ENCODE measurements around the gene FRMPD2. TPM values are rescaled to one million over a fixed set of nuclear protein-coding genes. Genes with fewer than 3 reads are reported as not detected.
"Not testable (repeated sequence)": the region's sequence is repeated elsewhere in the genome, so short reads cannot be mapped to it uniquely, and the experiment has no call there.

The FRMPD2 gene
- total RNA-seq, 1 donor = not detected

DNA sequence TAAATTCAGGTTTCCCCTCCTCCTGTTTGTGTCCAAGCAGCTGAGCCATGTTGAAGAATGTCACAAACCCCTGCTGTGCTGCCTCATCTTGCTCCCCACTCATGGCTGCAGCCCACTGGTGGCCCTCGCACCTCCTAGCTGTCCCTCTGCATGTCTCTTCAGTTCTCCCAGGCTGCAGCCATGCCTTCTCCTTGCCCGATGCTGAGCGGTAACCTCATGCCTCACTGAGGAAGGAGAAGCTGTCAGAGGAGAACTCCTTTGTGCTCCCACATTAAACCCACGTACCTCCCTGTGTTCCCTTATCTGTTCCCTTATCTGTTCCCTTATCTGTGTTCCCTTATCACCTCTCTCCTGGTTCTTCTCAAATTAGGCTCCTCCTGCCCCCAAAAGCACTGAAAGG, 10.3 kb upstream of the FRMPD2 start:
- no peak for DNase-seq (ENCODE audit: low read depth)
- TF ChIP-seq, protein P1, sequence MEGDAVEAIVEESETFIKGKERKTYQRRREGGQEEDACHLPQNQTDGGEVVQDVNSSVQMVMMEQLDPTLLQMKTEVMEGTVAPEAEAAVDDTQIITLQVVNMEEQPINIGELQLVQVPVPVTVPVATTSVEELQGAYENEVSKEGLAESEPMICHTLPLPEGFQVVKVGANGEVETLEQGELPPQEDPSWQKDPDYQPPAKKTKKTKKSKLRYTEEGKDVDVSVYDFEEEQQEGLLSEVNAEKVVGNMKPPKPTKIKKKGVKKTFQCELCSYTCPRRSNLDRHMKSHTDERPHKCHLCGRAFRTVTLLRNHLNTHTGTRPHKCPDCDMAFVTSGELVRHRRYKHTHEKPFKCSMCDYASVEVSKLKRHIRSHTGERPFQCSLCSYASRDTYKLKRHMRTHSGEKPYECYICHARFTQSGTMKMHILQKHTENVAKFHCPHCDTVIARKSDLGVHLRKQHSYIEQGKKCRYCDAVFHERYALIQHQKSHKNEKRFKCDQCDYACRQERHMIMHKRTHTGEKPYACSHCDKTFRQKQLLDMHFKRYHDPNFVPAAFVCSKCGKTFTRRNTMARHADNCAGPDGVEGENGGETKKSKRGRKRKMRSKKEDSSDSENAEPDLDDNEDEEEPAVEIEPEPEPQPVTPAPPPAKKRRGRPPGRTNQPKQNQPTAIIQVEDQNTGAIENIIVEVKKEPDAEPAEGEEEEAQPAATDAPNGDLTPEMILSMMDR (IDR thresholded peaks at IDR 0.05; ENCODE audit: insufficient read depth, low read length) = no peak
- H3K4me3 ChIP-seq (ENCODE audit: low read depth, low read length) = no peak overlapping the region

DNA sequence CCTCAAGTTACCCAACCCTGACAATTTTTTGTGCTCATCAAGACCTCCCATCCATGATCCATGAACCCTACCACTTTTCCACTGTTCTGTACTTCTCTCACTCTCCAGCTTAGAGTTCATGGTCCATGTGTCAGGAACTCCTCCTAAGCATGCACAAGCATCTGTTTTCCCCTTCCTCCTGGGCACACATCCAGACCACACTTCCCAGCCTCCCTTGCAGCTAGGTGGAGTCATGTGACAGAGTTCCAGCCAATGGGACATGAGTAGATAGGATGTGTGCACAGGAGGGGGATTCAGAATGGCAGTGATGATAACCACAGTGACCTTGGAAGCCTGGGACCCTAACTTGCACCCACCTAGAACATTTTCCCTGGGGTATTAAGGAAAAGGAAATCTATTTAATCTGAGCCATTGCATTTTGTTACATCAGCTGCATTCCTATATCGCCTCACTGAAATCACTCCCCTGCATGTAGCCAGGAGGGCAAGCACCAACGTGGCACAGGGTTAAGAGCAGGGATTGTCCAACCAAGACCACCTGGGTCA, 9.6 kb upstream of the FRMPD2 start:
- no peak for DNase-seq (ENCODE audit: low read depth)

DNA sequence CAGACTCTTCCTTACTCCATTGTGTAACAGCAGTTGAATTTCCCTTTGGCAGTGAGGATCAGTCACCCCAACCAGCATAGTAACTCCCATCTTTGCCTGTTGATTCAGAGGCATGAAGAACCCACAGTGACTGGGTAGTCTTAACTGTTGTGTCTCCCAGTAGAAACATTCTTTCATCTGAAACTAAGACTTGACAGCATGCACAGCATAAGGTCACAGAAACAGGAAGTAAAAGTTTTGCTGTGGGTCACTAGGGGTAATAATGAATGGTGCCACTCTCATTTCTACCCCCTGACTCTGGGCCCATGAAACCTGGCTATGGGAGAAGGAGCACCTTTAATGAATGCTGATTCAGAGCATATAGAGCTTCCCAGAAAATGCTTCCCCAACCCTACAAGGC, 8.3 kb upstream of the FRMPD2 start:
- no peak for DNase-seq (ENCODE audit: low read depth)
- H3K4me3 ChIP-seq (ENCODE audit: low read depth, low read length) = no peak overlapping the region
- TF ChIP-seq, protein P1 (IDR thresholded peaks at IDR 0.05; ENCODE audit: insufficient read depth, low read length) = no peak

More for the DNA sequence above, 9.6 kb upstream of the FRMPD2 start:
- no peak overlapping the region for H3K4me3 ChIP-seq (ENCODE audit: low read depth, low read length)
- TF ChIP-seq, protein P1 (IDR thresholded peaks at IDR 0.05; ENCODE audit: insufficient read depth, low read length) = no peak

DNA sequence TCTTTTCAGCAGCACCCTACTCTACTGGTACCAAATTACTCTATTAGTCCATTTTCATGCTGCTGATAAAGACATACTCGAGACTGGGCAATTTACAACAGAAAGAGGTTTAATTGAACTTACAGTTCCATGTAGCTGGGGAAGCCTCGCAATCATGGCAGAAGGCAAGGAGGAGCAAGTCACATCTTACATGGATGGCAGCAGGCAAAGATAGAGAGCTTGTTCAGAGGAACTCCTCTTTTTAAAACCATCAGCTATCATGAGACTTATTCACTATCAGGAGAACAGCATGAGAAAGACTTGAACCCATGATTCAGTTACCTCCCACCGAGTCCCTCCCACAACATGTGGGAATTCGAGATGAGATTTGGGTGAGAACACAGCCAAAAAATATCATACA, 7.2 kb upstream of the FRMPD2 start:
- not testable (repeated sequence) for DNase-seq (ENCODE audit: low read depth); H3K4me3 ChIP-seq (ENCODE audit: low read depth, low read length)

DNA sequence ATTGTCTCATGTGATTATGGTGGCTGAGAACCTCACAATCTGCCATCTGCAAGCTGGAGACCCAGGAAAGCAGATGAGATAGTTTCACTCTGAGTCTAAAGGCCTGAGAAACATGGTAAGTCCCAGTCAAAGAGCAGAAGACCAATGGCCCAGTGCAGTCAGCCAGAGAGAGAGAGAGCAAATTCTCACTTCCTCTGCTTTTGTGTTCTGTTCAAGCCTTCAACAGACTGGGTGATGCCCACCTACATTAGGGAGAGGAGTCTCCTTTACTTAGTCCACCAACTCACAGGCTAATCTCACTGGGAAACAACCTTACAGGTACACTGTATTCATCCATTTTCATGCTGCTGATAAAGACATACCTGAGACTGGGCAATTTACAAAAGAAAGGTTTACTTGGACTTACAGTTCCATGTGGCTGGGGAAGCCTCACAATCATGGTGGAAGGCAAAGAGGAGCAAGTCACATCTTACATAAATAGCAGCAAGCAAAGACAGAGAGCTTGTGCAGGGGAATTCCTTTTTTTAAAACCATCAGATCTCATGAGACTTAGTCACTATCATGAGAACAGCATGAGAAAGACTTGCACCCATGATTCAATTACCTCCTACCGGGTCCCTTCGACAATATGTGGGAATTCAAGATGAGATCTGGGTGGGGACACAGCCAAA, 4.7 kb upstream of the FRMPD2 start:
- DNase-seq (ENCODE audit: low read depth) = no peak
- TF ChIP-seq, protein P1 (IDR thresholded peaks at IDR 0.05; ENCODE audit: insufficient read depth, low read length) = no peak
- H3K4me3 ChIP-seq (ENCODE audit: low read depth, low read length) = no peak overlapping the region

DNA sequence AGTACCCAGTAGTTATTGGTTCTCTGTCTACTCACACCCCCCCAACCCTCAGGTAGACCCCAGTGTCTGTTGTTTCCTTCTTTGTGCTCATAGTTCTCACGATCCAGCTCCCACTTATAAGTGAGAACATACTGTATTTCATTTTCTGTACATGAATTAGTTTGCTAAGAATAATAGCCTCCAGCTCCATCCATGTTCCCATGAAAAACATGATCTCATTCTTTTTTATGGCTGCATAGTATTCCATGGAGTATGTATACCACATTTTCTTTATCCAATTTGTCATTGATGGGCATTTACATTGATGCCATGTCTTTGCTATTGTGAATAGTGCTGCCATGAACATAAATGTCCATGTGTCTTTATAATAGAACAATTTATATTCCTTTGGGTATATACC, 2.6 kb upstream of the FRMPD2 start:
- TF ChIP-seq, protein P1 (IDR thresholded peaks at IDR 0.05; ENCODE audit: insufficient read depth, low read length) = no peak
- no peak overlapping the region for H3K4me3 ChIP-seq (ENCODE audit: low read depth, low read length)
- no peak for DNase-seq (ENCODE audit: low read depth)

DNA sequence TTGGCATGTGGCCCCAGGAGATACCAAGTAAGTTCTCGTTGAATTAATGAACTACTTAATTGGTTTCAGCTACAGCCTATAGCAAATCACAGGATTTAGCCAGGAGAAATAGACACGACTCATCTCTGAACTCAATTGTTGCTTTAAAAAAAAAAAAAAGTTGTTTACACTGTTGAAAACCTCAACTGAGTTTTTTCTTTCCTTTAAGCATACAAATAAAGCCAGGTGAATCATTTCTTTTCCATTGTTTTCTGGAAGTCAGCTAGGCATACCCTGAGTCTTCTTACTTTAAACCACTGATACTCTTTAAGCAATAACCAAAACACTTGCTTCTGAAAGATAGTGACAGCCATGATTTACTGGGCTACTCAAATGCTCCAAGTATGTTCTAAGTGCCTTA, 755 bp downstream of the FRMPD2 start:
- H3K4me3 ChIP-seq (ENCODE audit: low read depth, low read length) = no peak overlapping the region
- DNase-seq (ENCODE audit: low read depth) = no peak
- TF ChIP-seq, protein P1 (IDR thresholded peaks at IDR 0.05; ENCODE audit: insufficient read depth, low read length) = no peak
